HL-60 (cell line): Measurements from ENCODE around the gene ZMYM5.

Source experiments
- DNase-seq, 2 experiments: peaks; one replicate each; pipeline ENCODE4 v3.0.0-alpha.2; 2010 to 2020; ENCODE audit warnings: low read depth in 1 of 2, low spot score in 1 of 2
- H3K27ac ChIP-seq: fragments of 250-450 bp; sonication (Bioruptor Pico); replicated peaks from 2 replicates; pipeline ENCODE4 v1.5.1; 2020; ENCODE audit warnings: mild to moderate bottlenecking, moderate library complexity
- H3K27me3 ChIP-seq: fragments of 250-450 bp; sonication (Bioruptor Pico); 2 replicates; pipeline ENCODE4 v1.5.1; 2021; ENCODE audit warnings: mild to moderate bottlenecking, moderate library complexity; ENCODE audit not compliant: insufficient read depth, poor library complexity, severe bottlenecking
- H3K4me3 ChIP-seq: replicated peaks from 2 replicates; pipeline ENCODE4 v1.5.1; 2011; ENCODE audit warnings: mild to moderate bottlenecking, control low read depth, low read length; ENCODE audit not compliant: insufficient read depth
- CTCF ChIP-seq: IDR thresholded peaks from one replicate; pipeline ENCODE4 v1.5.1; 2011; ENCODE audit warnings: low read length, control low read depth, inconsistent platforms; ENCODE audit not compliant: insufficient read depth
- GABPA ChIP-seq: IDR thresholded peaks from 2 replicates; pipeline ENCODE4 v1.6.1; 2012; ENCODE audit warnings: low read depth
- POLR2AphosphoS5 ChIP-seq: IDR thresholded peaks from 2 replicates; pipeline ENCODE4 v1.6.1; 2012; ENCODE audit warnings: low read depth
- SPI1 ChIP-seq: IDR thresholded peaks from 2 replicates; pipeline ENCODE4 v1.6.1; 2012; ENCODE audit warnings: low read depth, mild to moderate bottlenecking, borderline replicate concordance
- TF ChIP-seq, protein P1 (sequence below): IDR thresholded peaks from 2 replicates; pipeline ENCODE4 v1.6.1; 2012; ENCODE audit warnings: low read depth; ENCODE audit not compliant: insufficient replicate concordance

ZMYM5 gene

GRCh38 chr13:19810151-19810550 is 53.3 kb downstream of the ZMYM5 start:
- TF ChIP-seq, protein P1, sequence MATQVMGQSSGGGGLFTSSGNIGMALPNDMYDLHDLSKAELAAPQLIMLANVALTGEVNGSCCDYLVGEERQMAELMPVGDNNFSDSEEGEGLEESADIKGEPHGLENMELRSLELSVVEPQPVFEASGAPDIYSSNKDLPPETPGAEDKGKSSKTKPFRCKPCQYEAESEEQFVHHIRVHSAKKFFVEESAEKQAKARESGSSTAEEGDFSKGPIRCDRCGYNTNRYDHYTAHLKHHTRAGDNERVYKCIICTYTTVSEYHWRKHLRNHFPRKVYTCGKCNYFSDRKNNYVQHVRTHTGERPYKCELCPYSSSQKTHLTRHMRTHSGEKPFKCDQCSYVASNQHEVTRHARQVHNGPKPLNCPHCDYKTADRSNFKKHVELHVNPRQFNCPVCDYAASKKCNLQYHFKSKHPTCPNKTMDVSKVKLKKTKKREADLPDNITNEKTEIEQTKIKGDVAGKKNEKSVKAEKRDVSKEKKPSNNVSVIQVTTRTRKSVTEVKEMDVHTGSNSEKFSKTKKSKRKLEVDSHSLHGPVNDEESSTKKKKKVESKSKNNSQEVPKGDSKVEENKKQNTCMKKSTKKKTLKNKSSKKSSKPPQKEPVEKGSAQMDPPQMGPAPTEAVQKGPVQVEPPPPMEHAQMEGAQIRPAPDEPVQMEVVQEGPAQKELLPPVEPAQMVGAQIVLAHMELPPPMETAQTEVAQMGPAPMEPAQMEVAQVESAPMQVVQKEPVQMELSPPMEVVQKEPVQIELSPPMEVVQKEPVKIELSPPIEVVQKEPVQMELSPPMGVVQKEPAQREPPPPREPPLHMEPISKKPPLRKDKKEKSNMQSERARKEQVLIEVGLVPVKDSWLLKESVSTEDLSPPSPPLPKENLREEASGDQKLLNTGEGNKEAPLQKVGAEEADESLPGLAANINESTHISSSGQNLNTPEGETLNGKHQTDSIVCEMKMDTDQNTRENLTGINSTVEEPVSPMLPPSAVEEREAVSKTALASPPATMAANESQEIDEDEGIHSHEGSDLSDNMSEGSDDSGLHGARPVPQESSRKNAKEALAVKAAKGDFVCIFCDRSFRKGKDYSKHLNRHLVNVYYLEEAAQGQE, result no peak
- TF ChIP-seq POLR2AphosphoS5 (no peak), SPI1 (no peak), CTCF (no peak), GABPA (no peak)
- no peak overlapping the region for H3K27ac ChIP-seq

GRCh38 chr13:19805765-19806164 is 57.7 kb downstream of the ZMYM5 start:
- Histone ChIP-seq H3K27me3 (no peaks in the 10 kb centered on the region), H3K4me3 (no peak overlapping the region), H3K27ac (no peak overlapping the region)
- no peak for DNase-seq
- TF ChIP-seq SPI1 (no peak), CTCF (no peak), POLR2AphosphoS5 (no peak), GABPA (no peak)
- TF ChIP-seq, protein P1, result no peak

More at GRCh38 chr13:19810151-19810550, 53.3 kb downstream of the ZMYM5 start:
- Histone ChIP-seq H3K27me3 (no peaks in the 10 kb centered on the region), H3K4me3 (no peak overlapping the region)
- DNase-seq, result no peak

DNA sequence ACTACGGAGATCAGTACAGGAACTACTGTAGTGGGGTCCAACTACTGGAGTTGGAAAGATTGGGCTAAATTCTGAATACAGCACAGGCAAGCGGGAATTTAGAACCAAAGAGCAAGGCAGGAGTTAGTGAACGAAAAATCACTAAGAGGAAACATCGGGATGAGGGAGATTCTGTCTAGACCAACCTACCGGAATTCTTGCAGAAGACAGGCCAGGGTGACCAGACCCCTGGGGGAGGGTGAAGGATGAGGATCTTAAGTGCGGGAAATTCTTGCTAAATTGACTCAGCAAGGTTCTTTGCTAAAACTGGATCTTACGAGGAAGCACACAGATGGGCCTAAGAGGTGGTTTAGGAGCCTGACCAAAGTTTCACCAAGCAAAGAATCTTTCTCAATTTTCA is 67.5 kb downstream of the ZMYM5 start:
- TF ChIP-seq SPI1 (no peak), GABPA (no peak), POLR2AphosphoS5 (no peak)
- Histone ChIP-seq H3K4me3 (no peak overlapping the region), H3K27ac (no peak overlapping the region), H3K27me3 (no peaks in the 10 kb centered on the region)
- DNase-seq, result peak in 1 of 2 experiments; percentile 34

GRCh38 chr13:19794631-19795030 is 68.8 kb downstream of the ZMYM5 start:
- no peak for DNase-seq
- Histone ChIP-seq H3K27me3 (no peaks in the 10 kb centered on the region), H3K4me3 (no peak overlapping the region), H3K27ac (peak overlapping the region; percentile 53)
- no peak for TF ChIP-seq CTCF
- TF ChIP-seq SPI1, result no peak
